WTC11 (cell line): ENCODE measurements around the gene TMEM140. TPM values are rescaled to one million over a fixed set of nuclear protein-coding genes. Genes with fewer than 3 reads are reported as not detected.

Experiments
- ATAC-seq: fragments of 200-7000 bp; cut with Tn5 transposase; 2 replicates; pipeline ENCODE4 v1.10.0; 2021; ENCODE audit warnings: mild to moderate bottlenecking, moderate library complexity
- CTCF ChIA-PET: fragments of 300-600 bp; sonication (Branson Sonifier 250); formaldehyde crosslinking; loops from one replicate; lab custom pipeline; 2021; ENCODE audit warnings: antibody characterized with exemption; lab: Charles Lee
- POLR2A ChIA-PET: fragments of 350-600 bp; sonication (Branson Sonifier 250); formaldehyde crosslinking; loops from one replicate; lab custom pipeline; 2021; ENCODE audit warnings: antibody characterized with exemption; lab: Charles Lee
- DNase-seq: peaks from one replicate; pipeline ENCODE4 v3.0.0; 2021; ENCODE audit warnings: low spot score
- H3K27ac Mint-ChIP-seq: 2 replicates; pipeline ENCODE4 v1.8.0; 2021; ENCODE audit warnings: mixed read lengths
- H3K27me3 Mint-ChIP-seq: 2 replicates; pipeline ENCODE4 v1.8.0; 2021; ENCODE audit warnings: low read depth, mild to moderate bottlenecking, moderate library complexity, mixed read lengths
- H3K36me3 Mint-ChIP-seq: 2 replicates; pipeline ENCODE4 v1.8.0; 2021; ENCODE audit warnings: mixed read lengths
- H3K4me1 Mint-ChIP-seq: 2 replicates; pipeline ENCODE4 v1.8.0; 2022; ENCODE audit warnings: mixed read lengths
- H3K4me3 Mint-ChIP-seq: 2 replicates; pipeline ENCODE4 v1.8.0; 2021; ENCODE audit warnings: mild to moderate bottlenecking, moderate library complexity, mixed read lengths
- H3K9me3 Mint-ChIP-seq: 2 replicates; pipeline ENCODE4 v1.8.0; 2021; ENCODE audit warnings: mixed read lengths
- EMX1 ChIP-seq: fragments of 250-450 bp; sonication (Bioruptor Pico); IDR thresholded peaks from 2 replicates; pipeline ENCODE4 v1.8.0; 2021; ENCODE audit warnings: mild to moderate bottlenecking
- FOXJ3 ChIP-seq: sonication (generic); formaldehyde crosslinking; IDR thresholded peaks from 2 replicates; pipeline ENCODE4 v1.9.0; 2021; ENCODE audit warnings: missing genetic modification reagents, mild to moderate bottlenecking, borderline replicate concordance
- GTF2I ChIP-seq: fragments of 250-450 bp; sonication (Bioruptor Pico); conservative IDR thresholded peaks from 2 replicates; pipeline ENCODE4 v1.4.0; 2021; ENCODE audit warnings: mild to moderate bottlenecking
- JUN ChIP-seq: sonication (generic); formaldehyde crosslinking; IDR thresholded peaks from 2 replicates; pipeline ENCODE4 v1.8.0; 2023; ENCODE audit warnings: mild to moderate bottlenecking, missing genetic modification reagents
- MXD4 ChIP-seq: fragments of 250-450 bp; sonication (Bioruptor Pico); IDR thresholded peaks from 2 replicates; pipeline ENCODE4 v1.8.0; 2021; ENCODE audit warnings: mild to moderate bottlenecking, moderate library complexity, borderline replicate concordance
- NFATC4 ChIP-seq: fragments of 250-450 bp; sonication (Bioruptor Pico); IDR thresholded peaks from 2 replicates; pipeline ENCODE4 v1.9.0; 2021; ENCODE audit warnings: mild to moderate bottlenecking
- SMAD3 ChIP-seq: sonication (generic); formaldehyde crosslinking; IDR thresholded peaks from 2 replicates; pipeline ENCODE4 v1.8.0; 2022; ENCODE audit warnings: missing genetic modification reagents, mild to moderate bottlenecking, borderline replicate concordance
- ZNF121 ChIP-seq: sonication (generic); formaldehyde crosslinking; IDR thresholded peaks from 2 replicates; pipeline ENCODE4 v1.8.0; 2023; ENCODE audit warnings: missing genetic modification reagents
- ZNF138 ChIP-seq: sonication (generic); formaldehyde crosslinking; conservative IDR thresholded peaks from 2 replicates; pipeline ENCODE4 v1.8.1; 2022; ENCODE audit warnings: mild to moderate bottlenecking, moderate library complexity, missing genetic modification reagents
- ZNF671 ChIP-seq: fragments of 250-450 bp; sonication (Bioruptor Pico); IDR thresholded peaks from 2 replicates; pipeline ENCODE4 v1.8.0; 2021; ENCODE audit warnings: mild to moderate bottlenecking
- total RNA-seq: library from RNA; stranded (reverse); gene quantifications from 3 replicates; pipeline ENCODE4 v1.2.3, GENCODE V29; 2021
- TF ChIP-seq, protein P1 (sequence below): sonication (generic); formaldehyde crosslinking; IDR thresholded peaks from 2 replicates; pipeline ENCODE4 v1.8.0; 2023; ENCODE audit warnings: missing genetic modification reagents
- TF ChIP-seq, protein P2 (sequence below): fragments of 250-450 bp; sonication (Bioruptor Pico); IDR thresholded peaks from 2 replicates; pipeline ENCODE4 v2.1.2; 2022; ENCODE audit warnings: mild to moderate bottlenecking, moderate library complexity
- TF ChIP-seq, protein P3 (sequence below): sonication (generic); formaldehyde crosslinking; IDR thresholded peaks from 2 replicates; pipeline ENCODE4 v1.8.0; 2023; ENCODE audit warnings: missing genetic modification reagents, mild to moderate bottlenecking, borderline replicate concordance
- TF ChIP-seq, protein P4 (sequence below): fragments of 200-600 bp; IDR thresholded peaks from 2 replicates; pipeline ENCODE4 v1.8.0; 2022; ENCODE audit warnings: antibody characterized with exemption
- TF ChIP-seq, protein P5 (sequence below): sonication (generic); formaldehyde crosslinking; IDR thresholded peaks from 2 replicates; pipeline ENCODE4 v1.8.1; 2022; ENCODE audit warnings: low read depth, mild to moderate bottlenecking, moderate library complexity, missing genetic modification reagents, borderline replicate concordance
- TF ChIP-seq, protein P6 (sequence below): fragments of 250-450 bp; sonication (Bioruptor Pico); IDR thresholded peaks from 2 replicates; pipeline ENCODE4 v1.8.0; 2021; ENCODE audit warnings: mild to moderate bottlenecking
- TF ChIP-seq, protein P7 (sequence below): sonication (generic); formaldehyde crosslinking; IDR thresholded peaks from 2 replicates; pipeline ENCODE4 v1.8.0; 2022; ENCODE audit warnings: mild to moderate bottlenecking, missing genetic modification reagents
- TF ChIP-seq, protein P8 (sequence below): sonication (generic); formaldehyde crosslinking; IDR thresholded peaks from 2 replicates; pipeline ENCODE4 v1.8.1; 2023; ENCODE audit warnings: mild to moderate bottlenecking, missing genetic modification reagents, borderline replicate concordance

TMEM140 gene
- total RNA-seq, 1 experiment from 2014 or later = not detected

DNA sequence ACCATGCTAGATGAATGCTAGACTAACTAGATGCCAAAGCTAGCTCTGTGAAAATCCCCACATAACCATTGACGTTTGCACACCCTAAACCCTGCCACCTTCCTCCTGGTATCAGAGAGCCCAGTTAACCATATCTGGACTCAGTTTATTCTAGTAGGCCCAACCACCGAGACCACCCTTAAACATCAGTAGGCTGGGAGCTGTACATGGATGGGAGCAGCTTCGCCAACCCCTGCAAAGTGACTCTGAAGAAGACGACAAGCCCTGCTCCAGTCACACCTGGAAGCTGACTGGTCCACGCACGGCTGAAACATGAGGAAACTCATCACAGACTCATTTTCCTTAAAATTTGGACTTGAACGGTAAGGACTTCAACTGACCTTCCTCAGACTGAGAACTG lies 27.1 kb downstream of the TMEM140 start:
- H3K27me3 Mint-ChIP-seq = no peaks in the 10 kb centered on the region
- no peak overlapping the region for H3K4me3 Mint-ChIP-seq
- peaks cover 14% of the 10 kb centered on the region for H3K9me3 Mint-ChIP-seq
- ATAC-seq (no peak), DNase-seq (no peak)
- H3K4me1 Mint-ChIP-seq = peaks cover 33% of the 10 kb centered on the region
- H3K36me3 Mint-ChIP-seq = peaks cover 8% of the 10 kb centered on the region; the same call in 1 of the 2 replicates
- TF ChIP-seq, protein P1, sequence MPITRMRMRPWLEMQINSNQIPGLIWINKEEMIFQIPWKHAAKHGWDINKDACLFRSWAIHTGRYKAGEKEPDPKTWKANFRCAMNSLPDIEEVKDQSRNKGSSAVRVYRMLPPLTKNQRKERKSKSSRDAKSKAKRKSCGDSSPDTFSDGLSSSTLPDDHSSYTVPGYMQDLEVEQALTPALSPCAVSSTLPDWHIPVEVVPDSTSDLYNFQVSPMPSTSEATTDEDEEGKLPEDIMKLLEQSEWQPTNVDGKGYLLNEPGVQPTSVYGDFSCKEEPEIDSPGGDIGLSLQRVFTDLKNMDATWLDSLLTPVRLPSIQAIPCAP (CRISPR knock-in tag) = no peak
- TF ChIP-seq, protein P2, sequence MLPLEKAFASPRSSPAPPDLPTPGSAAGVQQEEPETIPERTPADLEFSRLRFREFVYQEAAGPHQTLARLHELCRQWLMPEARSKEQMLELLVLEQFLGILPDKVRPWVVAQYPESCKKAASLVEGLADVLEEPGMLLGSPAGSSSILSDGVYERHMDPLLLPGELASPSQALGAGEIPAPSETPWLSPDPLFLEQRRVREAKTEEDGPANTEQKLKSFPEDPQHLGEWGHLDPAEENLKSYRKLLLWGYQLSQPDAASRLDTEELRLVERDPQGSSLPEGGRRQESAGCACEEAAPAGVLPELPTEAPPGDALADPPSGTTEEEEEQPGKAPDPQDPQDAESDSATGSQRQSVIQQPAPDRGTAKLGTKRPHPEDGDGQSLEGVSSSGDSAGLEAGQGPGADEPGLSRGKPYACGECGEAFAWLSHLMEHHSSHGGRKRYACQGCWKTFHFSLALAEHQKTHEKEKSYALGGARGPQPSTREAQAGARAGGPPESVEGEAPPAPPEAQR (CRISPR knock-in tag) = no peak
- no peak for TF ChIP-seq JUN (CRISPR knock-in tag)
- TF ChIP-seq ZNF138 (CRISPR knock-in tag) = no peak
- TF ChIP-seq GTF2I (CRISPR knock-in tag) = no peak
- ChIA-PET POLR2A (no interaction called here), CTCF (interaction anchor here (1.2 kb wide), 1 partner anchor 10 kb away, joined by 3 read pairs; no protein-coding TSS in a partner anchor)
- no peak overlapping the region for H3K27ac Mint-ChIP-seq

DNA sequence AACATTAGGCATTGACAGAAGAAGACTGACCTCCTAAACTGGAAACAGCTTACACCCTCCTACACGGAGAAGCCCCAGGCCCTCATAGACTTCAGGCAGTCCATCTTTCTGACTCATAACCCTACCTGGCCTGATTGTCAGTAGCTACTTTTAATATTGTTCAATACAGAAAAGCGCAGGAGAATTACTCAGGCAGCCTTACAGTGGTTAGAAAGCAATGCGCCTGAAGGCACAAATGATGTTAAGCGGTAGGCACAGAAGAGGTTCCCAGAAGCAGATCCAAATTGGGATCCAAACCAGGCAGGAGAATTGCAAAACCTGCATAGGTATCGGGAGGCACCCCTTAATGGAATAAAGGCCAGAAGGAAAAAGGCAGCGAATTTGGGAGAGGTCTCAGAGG lies 28.1 kb downstream of the TMEM140 start:
- ATAC-seq = no peak
- H3K36me3 Mint-ChIP-seq = peaks cover 18% of the 10 kb centered on the region
- TF ChIP-seq, protein P3, sequence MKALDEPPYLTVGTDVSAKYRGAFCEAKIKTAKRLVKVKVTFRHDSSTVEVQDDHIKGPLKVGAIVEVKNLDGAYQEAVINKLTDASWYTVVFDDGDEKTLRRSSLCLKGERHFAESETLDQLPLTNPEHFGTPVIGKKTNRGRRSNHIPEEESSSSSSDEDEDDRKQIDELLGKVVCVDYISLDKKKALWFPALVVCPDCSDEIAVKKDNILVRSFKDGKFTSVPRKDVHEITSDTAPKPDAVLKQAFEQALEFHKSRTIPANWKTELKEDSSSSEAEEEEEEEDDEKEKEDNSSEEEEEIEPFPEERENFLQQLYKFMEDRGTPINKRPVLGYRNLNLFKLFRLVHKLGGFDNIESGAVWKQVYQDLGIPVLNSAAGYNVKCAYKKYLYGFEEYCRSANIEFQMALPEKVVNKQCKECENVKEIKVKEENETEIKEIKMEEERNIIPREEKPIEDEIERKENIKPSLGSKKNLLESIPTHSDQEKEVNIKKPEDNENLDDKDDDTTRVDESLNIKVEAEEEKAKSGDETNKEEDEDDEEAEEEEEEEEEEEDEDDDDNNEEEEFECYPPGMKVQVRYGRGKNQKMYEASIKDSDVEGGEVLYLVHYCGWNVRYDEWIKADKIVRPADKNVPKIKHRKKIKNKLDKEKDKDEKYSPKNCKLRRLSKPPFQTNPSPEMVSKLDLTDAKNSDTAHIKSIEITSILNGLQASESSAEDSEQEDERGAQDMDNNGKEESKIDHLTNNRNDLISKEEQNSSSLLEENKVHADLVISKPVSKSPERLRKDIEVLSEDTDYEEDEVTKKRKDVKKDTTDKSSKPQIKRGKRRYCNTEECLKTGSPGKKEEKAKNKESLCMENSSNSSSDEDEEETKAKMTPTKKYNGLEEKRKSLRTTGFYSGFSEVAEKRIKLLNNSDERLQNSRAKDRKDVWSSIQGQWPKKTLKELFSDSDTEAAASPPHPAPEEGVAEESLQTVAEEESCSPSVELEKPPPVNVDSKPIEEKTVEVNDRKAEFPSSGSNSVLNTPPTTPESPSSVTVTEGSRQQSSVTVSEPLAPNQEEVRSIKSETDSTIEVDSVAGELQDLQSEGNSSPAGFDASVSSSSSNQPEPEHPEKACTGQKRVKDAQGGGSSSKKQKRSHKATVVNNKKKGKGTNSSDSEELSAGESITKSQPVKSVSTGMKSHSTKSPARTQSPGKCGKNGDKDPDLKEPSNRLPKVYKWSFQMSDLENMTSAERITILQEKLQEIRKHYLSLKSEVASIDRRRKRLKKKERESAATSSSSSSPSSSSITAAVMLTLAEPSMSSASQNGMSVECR (CRISPR knock-in tag) = no peak
- TF ChIP-seq ZNF671 (CRISPR knock-in tag) = no peak
- no peak for TF ChIP-seq MXD4 (CRISPR knock-in tag)
- TF ChIP-seq FOXJ3 (CRISPR knock-in tag) = no peak
- TF ChIP-seq SMAD3 (CRISPR knock-in tag) = no peak
- no peak for TF ChIP-seq NFATC4 (CRISPR knock-in tag)
- TF ChIP-seq, protein P4, sequence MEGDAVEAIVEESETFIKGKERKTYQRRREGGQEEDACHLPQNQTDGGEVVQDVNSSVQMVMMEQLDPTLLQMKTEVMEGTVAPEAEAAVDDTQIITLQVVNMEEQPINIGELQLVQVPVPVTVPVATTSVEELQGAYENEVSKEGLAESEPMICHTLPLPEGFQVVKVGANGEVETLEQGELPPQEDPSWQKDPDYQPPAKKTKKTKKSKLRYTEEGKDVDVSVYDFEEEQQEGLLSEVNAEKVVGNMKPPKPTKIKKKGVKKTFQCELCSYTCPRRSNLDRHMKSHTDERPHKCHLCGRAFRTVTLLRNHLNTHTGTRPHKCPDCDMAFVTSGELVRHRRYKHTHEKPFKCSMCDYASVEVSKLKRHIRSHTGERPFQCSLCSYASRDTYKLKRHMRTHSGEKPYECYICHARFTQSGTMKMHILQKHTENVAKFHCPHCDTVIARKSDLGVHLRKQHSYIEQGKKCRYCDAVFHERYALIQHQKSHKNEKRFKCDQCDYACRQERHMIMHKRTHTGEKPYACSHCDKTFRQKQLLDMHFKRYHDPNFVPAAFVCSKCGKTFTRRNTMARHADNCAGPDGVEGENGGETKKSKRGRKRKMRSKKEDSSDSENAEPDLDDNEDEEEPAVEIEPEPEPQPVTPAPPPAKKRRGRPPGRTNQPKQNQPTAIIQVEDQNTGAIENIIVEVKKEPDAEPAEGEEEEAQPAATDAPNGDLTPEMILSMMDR = no peak
- TF ChIP-seq, protein P5, sequence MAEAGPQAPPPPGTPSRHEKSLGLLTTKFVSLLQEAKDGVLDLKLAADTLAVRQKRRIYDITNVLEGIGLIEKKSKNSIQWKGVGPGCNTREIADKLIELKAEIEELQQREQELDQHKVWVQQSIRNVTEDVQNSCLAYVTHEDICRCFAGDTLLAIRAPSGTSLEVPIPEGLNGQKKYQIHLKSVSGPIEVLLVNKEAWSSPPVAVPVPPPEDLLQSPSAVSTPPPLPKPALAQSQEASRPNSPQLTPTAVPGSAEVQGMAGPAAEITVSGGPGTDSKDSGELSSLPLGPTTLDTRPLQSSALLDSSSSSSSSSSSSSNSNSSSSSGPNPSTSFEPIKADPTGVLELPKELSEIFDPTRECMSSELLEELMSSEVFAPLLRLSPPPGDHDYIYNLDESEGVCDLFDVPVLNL = no peak
- TF ChIP-seq ZNF121 = no peak
- TF ChIP-seq, protein P6, sequence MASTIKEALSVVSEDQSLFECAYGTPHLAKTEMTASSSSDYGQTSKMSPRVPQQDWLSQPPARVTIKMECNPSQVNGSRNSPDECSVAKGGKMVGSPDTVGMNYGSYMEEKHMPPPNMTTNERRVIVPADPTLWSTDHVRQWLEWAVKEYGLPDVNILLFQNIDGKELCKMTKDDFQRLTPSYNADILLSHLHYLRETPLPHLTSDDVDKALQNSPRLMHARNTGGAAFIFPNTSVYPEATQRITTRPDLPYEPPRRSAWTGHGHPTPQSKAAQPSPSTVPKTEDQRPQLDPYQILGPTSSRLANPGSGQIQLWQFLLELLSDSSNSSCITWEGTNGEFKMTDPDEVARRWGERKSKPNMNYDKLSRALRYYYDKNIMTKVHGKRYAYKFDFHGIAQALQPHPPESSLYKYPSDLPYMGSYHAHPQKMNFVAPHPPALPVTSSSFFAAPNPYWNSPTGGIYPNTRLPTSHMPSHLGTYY = no peak
- TF ChIP-seq, protein P7, sequence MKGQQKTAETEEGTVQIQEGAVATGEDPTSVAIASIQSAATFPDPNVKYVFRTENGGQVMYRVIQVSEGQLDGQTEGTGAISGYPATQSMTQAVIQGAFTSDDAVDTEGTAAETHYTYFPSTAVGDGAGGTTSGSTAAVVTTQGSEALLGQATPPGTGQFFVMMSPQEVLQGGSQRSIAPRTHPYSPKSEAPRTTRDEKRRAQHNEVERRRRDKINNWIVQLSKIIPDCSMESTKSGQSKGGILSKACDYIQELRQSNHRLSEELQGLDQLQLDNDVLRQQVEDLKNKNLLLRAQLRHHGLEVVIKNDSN (CRISPR knock-in tag) = no peak
- TF ChIP-seq, protein P8, sequence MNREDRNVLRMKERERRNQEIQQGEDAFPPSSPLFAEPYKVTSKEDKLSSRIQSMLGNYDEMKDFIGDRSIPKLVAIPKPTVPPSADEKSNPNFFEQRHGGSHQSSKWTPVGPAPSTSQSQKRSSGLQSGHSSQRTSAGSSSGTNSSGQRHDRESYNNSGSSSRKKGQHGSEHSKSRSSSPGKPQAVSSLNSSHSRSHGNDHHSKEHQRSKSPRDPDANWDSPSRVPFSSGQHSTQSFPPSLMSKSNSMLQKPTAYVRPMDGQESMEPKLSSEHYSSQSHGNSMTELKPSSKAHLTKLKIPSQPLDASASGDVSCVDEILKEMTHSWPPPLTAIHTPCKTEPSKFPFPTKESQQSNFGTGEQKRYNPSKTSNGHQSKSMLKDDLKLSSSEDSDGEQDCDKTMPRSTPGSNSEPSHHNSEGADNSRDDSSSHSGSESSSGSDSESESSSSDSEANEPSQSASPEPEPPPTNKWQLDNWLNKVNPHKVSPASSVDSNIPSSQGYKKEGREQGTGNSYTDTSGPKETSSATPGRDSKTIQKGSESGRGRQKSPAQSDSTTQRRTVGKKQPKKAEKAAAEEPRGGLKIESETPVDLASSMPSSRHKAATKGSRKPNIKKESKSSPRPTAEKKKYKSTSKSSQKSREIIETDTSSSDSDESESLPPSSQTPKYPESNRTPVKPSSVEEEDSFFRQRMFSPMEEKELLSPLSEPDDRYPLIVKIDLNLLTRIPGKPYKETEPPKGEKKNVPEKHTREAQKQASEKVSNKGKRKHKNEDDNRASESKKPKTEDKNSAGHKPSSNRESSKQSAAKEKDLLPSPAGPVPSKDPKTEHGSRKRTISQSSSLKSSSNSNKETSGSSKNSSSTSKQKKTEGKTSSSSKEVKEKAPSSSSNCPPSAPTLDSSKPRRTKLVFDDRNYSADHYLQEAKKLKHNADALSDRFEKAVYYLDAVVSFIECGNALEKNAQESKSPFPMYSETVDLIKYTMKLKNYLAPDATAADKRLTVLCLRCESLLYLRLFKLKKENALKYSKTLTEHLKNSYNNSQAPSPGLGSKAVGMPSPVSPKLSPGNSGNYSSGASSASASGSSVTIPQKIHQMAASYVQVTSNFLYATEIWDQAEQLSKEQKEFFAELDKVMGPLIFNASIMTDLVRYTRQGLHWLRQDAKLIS (CRISPR knock-in tag) = no peak
- TF ChIP-seq EMX1 (CRISPR knock-in tag) = no peak

More for the DNA sequence above, 28.1 kb downstream of the TMEM140 start:
- Mint-ChIP-seq H3K4me3 (no peak overlapping the region), H3K27ac (peak overlapping the region; percentile 33), H3K9me3 (peaks cover 23% of the 10 kb centered on the region), H3K27me3 (no peaks in the 10 kb centered on the region), H3K4me1 (peaks cover 31% of the 10 kb centered on the region)
- CTCF ChIA-PET = no interaction called here
- POLR2A ChIA-PET = no interaction called here
- DNase-seq = no peak
